ENCODE data around the gene COG7.
"Not testable (repeated sequence)": the region's sequence is repeated elsewhere in the genome, so short reads cannot be mapped to it uniquely, and the experiment has no call there.

COG7 gene

GRCh38 chr16:23469814-23470213 is 16.8 kb upstream of the COG7 start:
- no peak for DNase-seq (ENCODE audit: low spot score)

DNA sequence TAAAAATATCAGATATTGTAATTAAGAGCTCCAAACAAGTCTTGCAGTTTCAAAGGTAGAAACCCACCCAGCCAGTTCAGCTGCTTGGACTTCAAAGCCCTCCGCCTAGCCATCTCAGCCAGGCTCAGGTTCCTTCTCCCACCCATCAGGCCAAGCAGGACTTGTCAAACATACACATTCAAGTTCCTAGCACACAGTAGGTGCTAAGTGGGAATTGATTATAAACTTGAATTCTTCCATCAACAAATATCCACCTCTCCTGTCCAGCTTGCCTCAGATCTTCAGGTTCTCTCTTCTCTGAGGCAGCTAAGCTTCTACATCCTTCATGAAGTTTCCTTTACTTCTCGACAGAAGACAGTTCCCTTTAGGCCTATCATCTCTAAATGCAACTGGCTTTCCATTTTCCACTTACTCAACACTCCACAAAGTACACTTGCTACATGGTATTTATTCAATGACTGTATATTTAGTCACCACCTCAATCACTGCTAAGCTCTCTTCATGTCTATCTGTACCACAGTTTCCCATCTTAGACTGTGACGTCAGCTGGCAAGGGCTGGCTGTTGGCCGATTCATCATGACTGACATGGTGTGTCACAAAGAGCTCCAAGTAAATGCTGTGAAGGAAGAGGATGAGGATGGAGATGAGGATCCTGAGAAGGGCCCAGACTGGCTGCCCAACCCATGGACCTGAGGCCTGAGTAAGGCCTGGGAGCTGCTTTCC is 13.3 kb upstream of the COG7 start:
- peak; percentile 60 for DNase-seq (ENCODE audit: low spot score)

DNA sequence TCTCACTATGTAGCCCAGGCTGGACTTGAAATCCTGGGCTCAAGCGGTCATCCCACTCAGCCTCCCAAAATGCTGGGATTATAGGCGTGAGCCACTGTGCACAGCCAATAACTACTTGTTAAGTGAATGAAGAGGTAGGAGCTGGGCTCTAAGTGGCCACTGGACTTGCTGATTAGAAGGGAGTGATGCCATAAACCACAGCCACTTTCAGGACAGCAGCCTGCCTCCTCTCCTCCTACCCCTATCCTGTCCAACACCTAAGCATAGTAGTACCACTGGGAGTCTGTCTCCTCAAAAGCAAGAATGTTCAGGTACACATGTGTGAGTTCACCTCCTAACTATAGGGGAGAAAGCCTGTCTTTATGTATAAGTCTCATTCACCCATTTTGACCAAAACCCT is 12.2 kb upstream of the COG7 start:
- DNase-seq (ENCODE audit: low spot score) = no peak

DNA sequence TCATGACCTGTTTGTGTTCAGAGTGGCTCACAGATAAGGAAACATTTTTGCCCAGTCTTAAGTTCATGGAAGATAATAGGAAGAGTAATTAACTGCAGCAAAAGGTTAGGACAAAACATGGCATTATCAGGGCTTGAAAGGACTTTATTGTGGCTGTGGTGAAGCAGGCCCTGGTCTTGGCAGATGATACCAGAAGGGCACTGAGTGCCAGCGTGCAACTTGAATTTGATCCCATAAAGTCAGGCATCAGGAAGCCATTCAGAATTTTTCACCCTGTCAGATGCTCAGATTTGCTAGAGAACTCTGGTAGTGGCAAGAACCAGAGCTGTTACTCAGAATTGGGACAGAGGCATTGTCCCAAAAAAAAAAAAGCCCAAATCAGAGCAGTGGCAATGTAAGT is 11.2 kb upstream of the COG7 start:
- DNase-seq (ENCODE audit: low spot score) = no peak

DNA sequence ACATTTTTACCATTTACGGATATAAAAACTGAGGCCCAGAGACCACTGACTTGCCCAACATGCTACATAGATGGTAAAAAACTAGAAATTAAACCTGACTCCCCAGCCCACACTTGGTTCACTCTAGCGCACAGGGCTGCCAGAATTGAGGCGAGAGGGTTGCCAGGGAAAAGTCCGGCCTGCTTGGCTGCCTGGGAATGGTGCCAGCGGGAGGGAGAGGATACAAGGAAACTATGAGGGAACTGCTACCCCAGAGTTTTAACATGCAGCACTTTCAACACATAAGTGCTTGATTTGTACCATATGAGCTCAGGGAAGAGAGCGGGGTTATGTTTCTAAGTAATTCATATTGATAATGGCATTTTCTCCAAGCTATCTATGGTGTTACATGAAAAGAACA is 10.0 kb upstream of the COG7 start:
- peak; percentile 32 for DNase-seq (ENCODE audit: low spot score)

DNA sequence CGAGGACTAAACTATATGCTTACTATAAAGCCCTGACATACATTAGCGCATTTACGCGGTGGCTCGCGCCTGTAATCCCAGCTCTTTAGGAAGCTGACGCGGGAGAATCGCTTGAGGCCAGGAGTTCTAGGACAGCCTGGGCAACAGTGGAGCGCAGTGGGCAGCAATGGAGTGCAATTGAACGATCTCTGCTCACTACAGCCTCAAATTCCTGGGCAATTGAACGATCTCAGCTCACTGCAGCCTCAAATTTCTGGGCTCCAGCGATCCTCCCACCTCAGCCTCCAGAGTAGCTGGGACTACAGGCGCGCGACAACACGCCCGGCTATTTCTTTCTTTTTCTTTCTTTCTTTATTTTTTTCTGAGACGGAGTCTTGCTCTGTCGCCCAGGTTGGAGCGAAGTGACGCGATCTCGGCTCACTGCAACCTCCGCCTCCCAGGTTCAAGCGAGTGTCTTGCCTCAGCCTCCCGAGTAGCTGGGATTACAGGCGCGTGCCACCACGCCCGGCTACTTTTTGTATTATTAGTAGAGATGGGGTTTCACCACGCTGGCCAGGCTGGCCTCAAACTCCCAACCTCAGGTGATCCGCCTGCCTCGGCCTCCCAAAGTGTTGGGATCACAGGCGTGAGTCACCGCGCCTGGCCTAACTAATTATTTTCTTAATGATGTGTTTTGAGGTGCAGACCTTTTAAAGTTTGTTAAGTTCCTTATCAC is 506 bp upstream of the COG7 start:
- no peak for DNase-seq (ENCODE audit: low spot score)

DNA sequence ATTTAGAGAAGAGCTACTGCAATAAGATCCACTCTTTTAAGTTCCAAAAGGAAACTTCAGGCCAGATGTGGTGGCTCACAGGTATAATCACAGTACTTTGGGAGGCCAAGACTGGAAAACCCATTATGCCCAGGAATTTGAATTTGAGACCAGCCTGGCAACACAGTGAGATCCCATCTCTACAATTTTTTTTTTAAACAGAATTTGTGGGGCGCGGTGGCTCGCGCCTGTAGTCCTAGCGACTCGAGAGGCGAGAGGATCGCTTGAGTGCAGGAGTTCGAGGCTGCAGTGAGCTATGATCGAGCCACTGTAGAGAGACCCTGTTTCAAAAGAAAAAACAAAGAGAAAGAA is 793 bp downstream of the COG7 start:
- DNase-seq (ENCODE audit: low spot score) = no peak

GRCh38 chr16:23448392-23448791 is 4.6 kb downstream of the COG7 start:
- DNase-seq (ENCODE audit: low spot score) = no peak

DNA sequence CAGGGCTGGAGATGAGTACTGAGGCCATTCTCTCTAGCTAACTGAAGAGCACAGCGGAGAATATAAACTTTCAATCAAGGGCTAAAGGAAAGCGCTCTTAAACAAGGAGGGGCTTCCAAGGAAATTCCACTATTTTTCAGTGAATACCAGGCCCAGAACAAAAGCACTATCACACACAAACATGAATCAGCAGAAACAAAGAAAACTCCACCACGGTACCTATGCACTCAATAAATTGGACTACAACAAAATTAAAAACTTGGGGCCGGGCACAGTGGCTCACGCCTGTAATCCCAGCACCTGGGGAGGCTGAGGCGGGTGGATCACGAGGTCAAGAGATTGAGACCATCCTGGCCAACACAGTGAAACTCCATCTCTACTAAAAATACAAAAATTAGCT is 15.4 kb downstream of the COG7 start:
- DNase-seq (ENCODE audit: low spot score) = not testable (repeated sequence)

DNA sequence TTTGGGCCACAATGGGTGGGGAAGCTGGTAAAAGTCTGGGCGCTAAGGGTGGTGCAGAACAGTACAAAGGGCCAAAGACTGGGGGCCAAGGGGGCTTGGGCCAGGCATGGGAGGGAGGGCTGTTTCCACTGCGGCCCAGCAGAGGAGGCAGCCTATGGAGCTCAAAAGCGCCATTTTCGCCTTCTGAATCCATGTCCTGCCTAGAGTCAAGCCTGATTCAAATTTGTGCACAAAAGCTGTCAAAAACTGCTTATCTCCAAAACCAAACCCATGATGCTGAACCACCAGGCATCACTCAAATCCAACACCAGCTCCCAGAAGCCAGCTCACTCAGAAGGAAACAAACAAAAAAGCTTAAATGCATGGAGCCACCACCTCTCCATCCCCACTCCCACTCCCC is 16.0 kb downstream of the COG7 start:
- no peak for DNase-seq (ENCODE audit: low spot score)

- DNase-seq (ENCODE audit: low spot score) = peak; percentile 46
These were observed 17.5 kb downstream of the COG7 start for GRCh38 chr16:23435500-23435899.

GRCh38 chr16:23434380-23434779 is 18.6 kb downstream of the COG7 start:
- peak; percentile 38 for DNase-seq (ENCODE audit: low spot score)

DNA sequence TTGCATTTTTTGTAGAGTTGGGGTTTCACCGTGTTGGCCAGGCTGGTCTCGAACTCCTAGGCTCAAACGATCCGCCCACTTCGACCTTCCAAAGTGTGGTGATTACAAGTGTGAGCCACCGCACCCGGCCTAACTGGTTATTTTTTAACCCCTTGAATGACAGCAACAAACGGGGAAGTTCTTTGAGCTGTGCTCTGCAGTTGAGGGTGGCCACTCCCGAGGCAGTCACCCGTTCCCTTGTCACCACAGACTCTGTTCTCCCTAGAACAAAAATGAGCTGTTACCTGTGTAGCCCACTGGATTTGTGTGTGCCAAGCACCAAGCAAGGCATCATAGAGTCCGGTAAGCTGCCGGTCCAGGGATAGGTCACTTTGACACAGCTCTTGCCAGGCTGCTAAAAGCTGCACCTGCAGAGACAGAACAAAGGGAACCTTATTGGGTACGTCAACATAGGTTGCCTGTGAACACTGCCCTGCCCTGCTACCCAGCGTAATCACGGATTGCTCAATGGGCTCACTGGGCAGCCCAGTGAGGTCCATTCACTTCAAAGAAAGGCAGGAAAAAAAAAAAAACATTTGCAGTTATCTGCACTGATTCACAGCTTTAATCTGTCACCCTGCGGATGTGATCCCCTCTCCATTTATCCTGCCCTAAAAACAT is 19.6 kb downstream of the COG7 start:
- DNase-seq (ENCODE audit: low spot score) = no peak

DNA sequence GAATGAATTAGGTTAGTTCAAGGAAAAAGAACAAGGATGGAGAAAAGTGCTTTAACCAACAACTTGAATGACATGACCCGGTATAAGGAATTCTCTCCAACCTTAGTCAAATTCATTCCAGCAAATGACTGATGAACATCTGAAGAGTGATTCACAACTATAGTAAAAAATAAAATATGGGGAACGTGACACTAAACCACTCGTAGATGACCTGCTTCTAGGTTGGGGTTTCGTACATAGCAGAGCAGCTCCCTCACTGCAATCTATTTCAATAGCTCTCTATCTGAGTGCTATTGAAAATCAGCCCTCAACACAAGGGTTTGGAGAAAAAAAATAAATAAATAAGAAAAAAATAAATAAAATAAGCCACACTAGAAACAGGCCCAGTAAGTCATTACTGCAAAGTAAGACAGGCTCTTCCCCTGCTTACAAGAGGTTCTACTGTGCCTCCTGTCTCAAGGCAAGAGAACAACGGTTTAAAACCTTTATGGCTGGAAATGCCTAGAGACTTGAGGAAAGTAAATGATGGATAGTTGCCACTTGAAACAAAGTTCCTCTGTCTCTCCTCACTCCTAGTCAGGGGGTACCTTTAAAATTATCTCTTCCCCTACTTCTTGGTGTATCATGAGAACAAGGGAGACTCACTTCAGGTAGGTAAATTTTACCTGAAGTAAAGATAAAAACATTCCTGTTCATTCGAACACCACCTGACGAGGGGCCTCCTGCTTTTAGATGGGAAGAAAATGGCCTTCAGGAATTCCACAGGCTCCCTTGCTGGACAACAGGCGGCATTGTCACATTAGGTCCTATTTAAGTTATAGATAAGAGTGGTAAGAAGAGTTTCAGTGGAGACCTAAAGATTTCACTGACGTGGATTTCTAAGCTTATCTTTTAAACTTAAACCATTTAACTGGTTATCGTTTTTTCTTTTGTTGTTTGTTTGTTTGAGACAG is 20.5 kb downstream of the COG7 start:
- peak; percentile 26 for DNase-seq (ENCODE audit: low spot score)

- no peak for DNase-seq (ENCODE audit: low spot score)
These were observed 24.6 kb downstream of the COG7 start for GRCh38 chr16:23428351-23428750.

DNA sequence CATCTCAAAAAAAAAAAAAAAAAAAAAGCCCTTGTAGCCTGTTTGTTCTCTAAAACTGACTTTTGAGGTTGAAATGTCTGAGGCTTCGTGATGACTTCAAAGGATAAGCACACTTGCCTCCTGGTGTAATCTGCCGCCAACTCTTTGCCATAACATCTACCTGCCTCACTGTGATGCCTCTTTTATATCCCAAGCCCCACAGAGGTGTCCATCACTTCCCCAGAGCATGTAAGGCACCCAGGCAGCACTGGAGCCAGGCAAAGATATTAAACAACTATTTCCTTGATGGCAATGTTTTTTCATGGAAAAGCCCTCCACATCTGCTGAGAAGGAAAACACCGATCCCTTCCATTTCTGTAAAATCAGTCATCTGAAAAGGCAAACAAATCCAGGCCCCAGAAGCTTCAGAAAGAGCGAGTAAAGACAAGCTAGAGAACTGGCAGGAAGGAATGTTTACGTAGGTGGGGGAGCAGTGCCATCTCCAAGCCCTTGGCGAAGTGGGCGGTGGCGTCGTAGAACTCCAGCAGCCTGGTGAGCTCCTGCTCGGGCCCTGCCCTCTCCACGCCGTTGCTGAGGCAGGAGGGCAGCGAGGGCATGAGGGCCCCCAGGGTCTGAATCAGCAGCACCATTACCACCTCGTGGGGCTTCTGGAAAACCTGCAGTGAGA is 28.6 kb downstream of the COG7 start:
- DNase-seq (ENCODE audit: low spot score) = no peak

DNA sequence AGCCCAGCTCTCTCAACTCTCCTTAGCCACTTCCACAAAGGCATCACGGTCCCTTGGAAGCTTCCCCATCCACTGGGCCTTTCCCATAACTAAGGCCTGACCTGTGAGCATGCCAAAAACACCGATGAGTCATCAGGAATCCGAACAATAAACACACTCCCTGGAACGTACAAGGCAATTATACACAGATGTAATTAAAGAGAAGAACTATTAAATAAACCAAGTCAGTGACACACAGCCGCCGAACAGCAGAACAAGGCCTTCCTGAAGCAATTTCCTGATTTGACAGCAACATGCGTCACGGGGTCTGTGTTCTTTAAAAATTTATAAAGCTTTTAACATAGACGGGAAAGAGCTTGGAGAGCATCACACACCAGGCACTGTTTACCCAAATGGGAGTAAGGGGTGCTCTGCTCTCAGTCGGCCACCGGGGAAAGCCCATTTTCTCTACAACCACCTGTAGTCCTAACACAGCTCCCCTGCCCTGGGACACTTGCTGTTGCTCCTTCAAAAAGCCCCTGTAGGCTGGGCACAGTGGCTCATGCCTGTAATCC is 29.4 kb downstream of the COG7 start:
- DNase-seq (ENCODE audit: low spot score) = peak; percentile 75

DNA sequence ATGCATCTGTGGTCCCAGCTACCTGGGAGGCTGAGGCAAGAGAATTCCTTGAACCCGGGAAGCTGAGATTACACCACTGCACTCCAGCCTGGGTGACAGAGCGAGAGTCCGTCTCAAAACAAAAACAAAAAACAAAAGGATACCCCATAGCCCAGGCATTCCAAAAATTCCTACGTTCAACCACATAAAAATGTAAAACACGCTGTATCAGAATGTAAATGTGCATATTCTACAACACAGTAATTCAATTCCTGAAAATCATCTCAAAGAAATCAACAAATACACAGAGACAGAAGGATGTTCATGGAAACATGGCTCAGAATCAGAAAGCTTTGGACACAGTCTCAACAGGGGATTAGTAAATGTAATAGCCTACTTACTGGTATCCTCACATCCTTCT is 33.0 kb downstream of the COG7 start:
- DNase-seq (ENCODE audit: low spot score) = peak; percentile 35

DNA sequence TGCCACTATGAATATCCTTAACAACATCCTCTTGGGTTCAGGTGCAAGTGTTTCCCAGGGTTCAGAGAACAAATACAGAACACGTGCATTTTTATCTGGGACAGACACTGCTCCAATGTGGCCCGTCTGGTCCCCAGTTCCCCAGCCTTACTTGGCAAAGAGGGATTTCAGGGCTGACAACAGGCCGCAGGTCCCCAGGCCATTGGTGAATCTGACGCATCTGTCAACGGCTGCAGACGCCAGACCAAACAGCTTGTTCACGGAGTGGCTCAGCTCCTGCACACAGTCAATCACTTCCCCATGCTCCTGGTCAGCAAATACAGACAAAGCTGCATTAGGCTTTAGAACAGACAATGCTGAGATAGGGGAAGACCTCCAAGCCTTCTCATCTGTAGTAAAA is 36.2 kb downstream of the COG7 start:
- no peak for DNase-seq (ENCODE audit: low spot score)

DNA sequence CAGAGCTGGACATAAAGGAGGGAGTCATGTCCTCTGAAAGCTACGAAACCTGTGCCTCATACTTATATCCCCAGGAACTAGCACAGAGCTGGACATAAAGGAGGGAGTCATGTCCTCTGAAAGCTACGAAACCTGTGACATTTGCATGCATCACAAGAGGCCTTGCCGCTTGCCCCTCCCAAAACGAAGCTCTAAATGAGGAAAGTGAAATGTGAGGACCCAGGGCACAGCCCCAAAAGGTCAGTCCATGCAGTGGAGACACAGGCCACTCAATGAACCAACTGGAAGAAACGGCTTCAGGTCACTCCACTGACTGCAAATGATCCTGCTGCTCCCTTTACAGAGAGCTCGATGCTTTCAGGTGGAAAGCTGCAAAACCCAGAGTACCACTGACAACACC is 38.3 kb downstream of the COG7 start:
- DNase-seq (ENCODE audit: low spot score) = no peak

- DNase-seq (ENCODE audit: low spot score) = peak; percentile 49
These were observed 42.8 kb downstream of the COG7 start for GRCh38 chr16:23410176-23410575.
